Karpas-422 (cell line): ENCODE data around the gene UBL4A. TPM values are rescaled to one million over a fixed set of nuclear protein-coding genes. Genes with fewer than 3 reads are reported as not detected.

Source experiments
- DNase-seq: peaks from one replicate; pipeline ENCODE4 v3.0.0-alpha.2; 2015
- H2AFZ ChIP-seq: fragments of 200-600 bp; sonication (generic); 2 replicates; pipeline ENCODE4 v1.6.1; 2014; ENCODE audit warnings: antibody characterized with exemption, low read length, mixed read lengths
- H3K27ac ChIP-seq: fragments of 200-600 bp; sonication (generic); 2 replicates; pipeline ENCODE4 v1.5.1; 2014; ENCODE audit warnings: mild to moderate bottlenecking, low read length, moderate library complexity
- H3K27me3 ChIP-seq: fragments of 200-600 bp; sonication (generic); 2 replicates; pipeline ENCODE4 v1.6.1; 2014; ENCODE audit warnings: low read length, mixed read lengths
- H3K36me3 ChIP-seq: fragments of 200-600 bp; sonication (generic); 2 replicates; pipeline ENCODE4 v1.6.1; 2014; ENCODE audit warnings: low read length, mixed read lengths; ENCODE audit not compliant: insufficient read depth
- H3K4me1 ChIP-seq: fragments of 200-600 bp; sonication (generic); 2 replicates; pipeline ENCODE4 v1.6.1; 2014; ENCODE audit warnings: mild to moderate bottlenecking, low read length, mixed read lengths
- H3K4me2 ChIP-seq: fragments of 200-600 bp; sonication (generic); 2 replicates; pipeline ENCODE4 v1.6.1; 2014; ENCODE audit warnings: low read length, low read depth, mild to moderate bottlenecking; ENCODE audit not compliant: poor library complexity, severe bottlenecking
- H3K4me3 ChIP-seq: fragments of 200-600 bp; sonication (generic); 2 replicates; pipeline ENCODE4 v1.5.1; 2014; ENCODE audit warnings: mild to moderate bottlenecking, antibody characterized with exemption, low read length, mixed read lengths
- H3K79me2 ChIP-seq: fragments of 200-600 bp; sonication (generic); 2 replicates; pipeline ENCODE4 v1.6.1; 2014; ENCODE audit warnings: mild to moderate bottlenecking, low read length, mixed read lengths
- H3K9ac ChIP-seq: fragments of 200-600 bp; sonication (generic); 2 replicates; pipeline ENCODE4 v1.6.0; 2014; ENCODE audit warnings: low read length
- H3K9me2 ChIP-seq: fragments of 200-600 bp; sonication (generic), shearing (Covaris generic); replicated peaks from 2 replicates; pipeline ENCODE4 v1.6.0; 2014; ENCODE audit warnings: mild to moderate bottlenecking, low read length, moderate library complexity; ENCODE audit not compliant: insufficient read depth
- H3K9me3 ChIP-seq: fragments of 300-700, 200-600 bp; sonication (generic); 2 replicates; pipeline ENCODE4 v1.6.1; 2014; ENCODE audit warnings: low read length, mixed read lengths
- H4K20me1 ChIP-seq: fragments of 200-600 bp; sonication (generic); 2 replicates; pipeline ENCODE4 v1.6.1; 2014; ENCODE audit warnings: mild to moderate bottlenecking, antibody characterized with exemption, low read length, low read depth; ENCODE audit not compliant: insufficient read depth
- total RNA-seq: library from RNA; depleted of rRNA; stranded (reverse); fragments of >200 nt; shearing (Covaris generic); gene quantifications from 2 replicates; pipeline ENCODE4 v1.2.3, GENCODE V29; 2014; ENCODE audit warnings: low replicate concordance

The UBL4A gene
- total RNA-seq, 1 experiment from 2014 or later, result 30.4 TPM

DNA sequence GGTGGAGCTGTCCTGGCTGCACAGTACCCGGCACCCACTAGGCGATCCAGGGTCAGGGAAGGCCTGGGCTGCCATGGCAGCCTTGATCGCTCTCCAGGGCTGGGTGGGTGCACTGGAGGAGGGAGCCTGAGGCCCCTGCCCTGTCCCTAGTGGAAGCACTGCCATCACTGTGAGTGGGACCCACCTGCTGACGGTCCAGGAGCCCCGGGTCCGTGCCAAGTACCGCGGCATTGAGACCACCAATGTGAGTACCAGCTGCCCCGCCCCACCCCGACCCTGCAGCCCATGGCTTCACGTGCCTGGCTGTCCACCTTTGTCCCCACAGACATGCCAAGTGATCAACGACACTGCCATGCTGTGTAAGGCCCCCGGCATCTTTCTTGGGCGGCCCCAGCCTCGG, 19.5 kb downstream of the UBL4A start:
- no peak overlapping the region for H2AFZ ChIP-seq
- H3K36me3 ChIP-seq, result no peaks in the 10 kb centered on the region

DNA sequence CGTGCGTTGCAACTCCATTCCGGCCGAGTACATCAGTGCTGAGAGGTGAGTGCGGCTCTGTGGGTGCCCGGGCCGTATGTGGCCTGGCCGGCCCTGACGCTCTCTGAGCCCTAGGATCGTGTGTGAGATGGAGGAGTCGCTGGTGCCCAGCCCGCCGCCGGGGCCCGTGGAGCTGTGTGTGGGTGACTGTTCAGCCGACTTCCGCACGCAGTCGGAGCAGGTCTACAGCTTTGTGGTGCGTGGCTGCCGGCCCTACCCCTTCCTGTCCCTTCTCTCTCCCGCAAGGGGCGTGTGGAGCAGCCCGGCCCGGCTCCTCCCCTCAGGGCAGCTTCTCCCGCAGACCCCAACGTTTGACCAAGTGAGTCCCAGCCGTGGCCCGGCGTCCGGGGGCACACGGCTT, 20.4 kb downstream of the UBL4A start:
- Histone ChIP-seq H3K27ac (no peak overlapping the region), H3K4me2 (no peak overlapping the region), H3K4me1 (no peaks in the 10 kb centered on the region), H3K9me3 (no peaks in the 10 kb centered on the region), H3K9me2 (no peaks in the 10 kb centered on the region), H3K27me3 (no peaks in the 10 kb centered on the region), H2AFZ (no peak overlapping the region), H4K20me1 (no peaks in the 10 kb centered on the region), H3K79me2 (no peaks in the 10 kb centered on the region), H3K36me3 (no peaks in the 10 kb centered on the region), H3K4me3 (no peak overlapping the region), H3K9ac (no peak overlapping the region)
- DNase-seq, result no peak

More for the DNA sequence above, 19.5 kb downstream of the UBL4A start:
- Histone ChIP-seq H3K4me3 (no peak overlapping the region), H3K4me2 (no peak overlapping the region), H3K9ac (no peak overlapping the region), H3K9me3 (no peaks in the 10 kb centered on the region), H3K4me1 (no peaks in the 10 kb centered on the region), H3K27ac (no peak overlapping the region), H4K20me1 (no peaks in the 10 kb centered on the region), H3K9me2 (no peaks in the 10 kb centered on the region), H3K79me2 (no peaks in the 10 kb centered on the region), H3K27me3 (no peaks in the 10 kb centered on the region)
- DNase-seq, result no peak

DNA sequence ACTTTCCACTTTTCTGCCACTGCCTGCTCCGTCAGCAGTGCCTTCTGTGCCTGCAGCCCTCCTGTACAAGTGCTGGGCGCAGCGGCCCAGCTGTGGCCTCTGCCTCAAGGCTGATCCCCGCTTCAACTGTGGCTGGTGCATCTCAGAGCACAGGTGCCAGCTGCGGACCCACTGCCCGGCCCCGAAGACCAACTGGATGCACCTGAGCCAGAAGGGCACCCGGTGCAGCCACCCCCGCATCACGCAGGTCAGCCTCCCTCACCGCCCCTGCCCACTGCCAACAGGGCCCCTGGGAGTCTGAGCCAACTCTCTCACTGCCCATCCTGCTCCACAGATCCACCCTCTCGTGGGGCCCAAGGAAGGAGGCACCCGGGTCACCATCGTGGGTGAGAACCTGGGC, 20.8 kb downstream of the UBL4A start:
- H3K27me3 ChIP-seq, result no peaks in the 10 kb centered on the region
- H3K27ac ChIP-seq, result no peak overlapping the region
- no peaks in the 10 kb centered on the region for H4K20me1 ChIP-seq
- no peaks in the 10 kb centered on the region for H3K9me3 ChIP-seq
- H2AFZ ChIP-seq, result no peak overlapping the region
- no peak for DNase-seq
- no peak overlapping the region for H3K4me2 ChIP-seq
- no peaks in the 10 kb centered on the region for H3K79me2 ChIP-seq
- no peaks in the 10 kb centered on the region for H3K36me3 ChIP-seq
- H3K9ac ChIP-seq, result no peak overlapping the region
- H3K4me3 ChIP-seq, result no peak overlapping the region
- H3K9me2 ChIP-seq, result no peaks in the 10 kb centered on the region
- H3K4me1 ChIP-seq, result no peaks in the 10 kb centered on the region

DNA sequence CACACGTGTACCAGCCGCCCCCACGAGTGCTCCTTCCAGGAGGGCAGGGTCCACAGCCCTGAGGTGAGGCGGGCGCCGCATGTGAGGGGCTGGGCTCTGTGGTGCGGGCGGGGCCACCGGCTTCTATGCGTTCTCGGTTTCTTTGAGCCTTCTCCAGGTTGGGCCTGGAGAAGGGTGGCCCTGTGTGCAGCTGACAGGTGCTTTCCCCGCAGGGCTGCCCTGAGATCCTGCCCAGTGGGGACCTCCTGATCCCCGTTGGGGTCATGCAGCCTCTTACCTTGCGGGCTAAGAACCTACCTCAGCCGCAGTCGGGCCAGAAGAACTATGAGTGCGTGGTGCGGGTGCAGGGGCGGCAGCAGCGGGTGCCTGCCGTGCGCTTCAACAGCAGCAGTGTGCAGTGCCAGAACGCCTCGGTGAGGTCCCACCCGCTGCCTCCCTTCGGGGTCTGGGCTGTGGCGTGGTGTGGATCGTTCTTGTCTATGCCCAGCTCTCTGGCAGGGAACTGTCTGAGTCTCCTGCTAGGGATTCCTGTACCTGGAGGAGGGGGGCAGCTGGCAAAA, 21.5 kb downstream of the UBL4A start:
- Histone ChIP-seq H3K79me2 (no peaks in the 10 kb centered on the region), H2AFZ (no peak overlapping the region), H3K4me2 (no peak overlapping the region), H3K36me3 (no peaks in the 10 kb centered on the region), H3K9me2 (no peaks in the 10 kb centered on the region), H3K4me1 (no peaks in the 10 kb centered on the region), H3K9ac (no peak overlapping the region), H4K20me1 (no peaks in the 10 kb centered on the region), H3K27me3 (no peaks in the 10 kb centered on the region), H3K27ac (no peak overlapping the region), H3K9me3 (no peaks in the 10 kb centered on the region), H3K4me3 (no peak overlapping the region)
- no peak for DNase-seq

DNA sequence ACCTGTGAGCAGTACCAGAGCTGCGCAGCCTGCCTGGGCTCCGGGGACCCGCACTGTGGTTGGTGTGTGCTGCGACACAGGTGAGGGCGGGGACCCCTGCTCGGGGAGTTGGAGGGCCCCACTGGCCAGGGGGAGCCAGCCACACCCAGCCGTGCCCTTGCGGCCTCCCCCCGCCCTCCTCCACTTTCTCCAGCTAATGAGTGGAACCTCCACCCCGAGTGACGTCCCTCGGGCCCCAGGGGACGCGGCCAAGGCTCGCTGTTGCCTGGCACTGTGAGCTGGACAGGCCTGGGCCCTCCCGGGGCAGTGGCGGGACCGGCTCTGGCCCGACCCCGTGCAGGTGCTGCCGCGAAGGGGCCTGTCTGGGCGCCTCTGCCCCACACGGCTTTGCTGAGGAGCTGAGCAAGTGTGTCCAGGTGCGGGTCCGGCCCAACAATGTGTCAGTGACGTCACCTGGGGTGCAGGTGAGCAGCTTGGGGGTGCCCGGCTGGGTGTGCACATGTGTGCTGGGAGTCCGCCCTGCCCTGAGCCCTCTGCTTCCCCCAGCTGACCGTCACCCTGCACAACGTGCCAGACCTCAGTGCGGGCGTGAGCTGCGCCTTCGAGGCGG, 22.7 kb downstream of the UBL4A start:
- no peak for DNase-seq
- no peaks in the 10 kb centered on the region for H3K9me2 ChIP-seq
- no peaks in the 10 kb centered on the region for H3K9me3 ChIP-seq
- H3K79me2 ChIP-seq, result peaks cover 4% of the 10 kb centered on the region; the same call in 1 of the 2 replicates
- no peak overlapping the region for H3K9ac ChIP-seq
- no peaks in the 10 kb centered on the region for H3K27me3 ChIP-seq
- H2AFZ ChIP-seq, result no peak overlapping the region
- no peaks in the 10 kb centered on the region for H4K20me1 ChIP-seq
- no peaks in the 10 kb centered on the region for H3K36me3 ChIP-seq
- no peak overlapping the region for H3K4me3 ChIP-seq
- peaks cover 6% of the 10 kb centered on the region for H3K4me1 ChIP-seq
- no peak overlapping the region for H3K4me2 ChIP-seq
- H3K27ac ChIP-seq, result no peak overlapping the region

DNA sequence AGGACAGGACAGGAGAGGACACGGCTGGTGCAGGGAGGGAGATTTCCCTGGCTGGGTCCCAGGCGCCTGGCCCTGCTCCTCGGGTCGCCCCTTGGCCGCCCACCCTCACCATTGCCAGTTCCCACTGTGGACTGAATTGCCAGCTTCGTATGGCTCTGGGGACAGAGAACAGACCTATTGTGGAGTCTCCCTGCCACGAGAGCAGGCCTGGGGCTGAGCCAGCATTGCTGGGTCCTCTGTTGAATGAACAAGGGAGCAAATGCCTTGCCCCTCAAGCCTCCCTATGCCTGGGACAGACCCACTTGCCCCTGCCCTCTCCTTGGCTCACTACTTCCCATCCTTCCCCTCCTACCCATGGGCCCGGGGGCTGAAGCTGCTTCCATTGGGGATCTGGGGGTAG, 24.0 kb downstream of the UBL4A start:
- H3K4me3 ChIP-seq, result no peak overlapping the region
- no peaks in the 10 kb centered on the region for H3K27me3 ChIP-seq
- DNase-seq, result no peak
- H3K9ac ChIP-seq, result no peak overlapping the region
- H3K4me2 ChIP-seq, result no peak overlapping the region
- no peaks in the 10 kb centered on the region for H3K9me2 ChIP-seq
- no peak overlapping the region for H2AFZ ChIP-seq
- H3K27ac ChIP-seq, result no peak overlapping the region
- H3K4me1 ChIP-seq, result peaks cover 6% of the 10 kb centered on the region
- H3K36me3 ChIP-seq, result no peaks in the 10 kb centered on the region
- H3K9me3 ChIP-seq, result no peaks in the 10 kb centered on the region
- peaks cover 6% of the 10 kb centered on the region; the same call in 1 of the 2 replicates for H3K79me2 ChIP-seq
- no peaks in the 10 kb centered on the region for H4K20me1 ChIP-seq

DNA sequence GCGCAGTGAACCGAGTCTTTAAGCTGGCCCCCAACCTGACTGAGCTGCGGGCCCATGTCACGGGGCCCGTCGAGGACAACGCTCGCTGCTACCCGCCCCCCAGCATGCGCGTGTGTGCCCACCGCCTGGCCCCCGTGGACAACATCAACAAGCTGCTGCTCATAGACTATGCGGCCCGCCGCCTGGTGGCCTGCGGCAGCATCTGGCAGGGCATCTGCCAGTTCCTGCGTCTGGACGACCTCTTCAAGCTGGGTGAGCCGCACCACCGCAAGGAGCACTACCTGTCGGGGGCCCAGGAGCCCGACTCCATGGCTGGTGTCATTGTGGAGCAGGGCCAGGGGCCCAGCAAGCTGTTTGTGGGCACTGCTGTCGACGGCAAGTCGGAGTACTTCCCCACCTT, 26.1 kb downstream of the UBL4A start:
- no peak overlapping the region for H3K27ac ChIP-seq
- H3K36me3 ChIP-seq, result no peaks in the 10 kb centered on the region
- H3K4me1 ChIP-seq, result peaks cover 6% of the 10 kb centered on the region
- H3K9me2 ChIP-seq, result no peaks in the 10 kb centered on the region
- no peaks in the 10 kb centered on the region for H3K9me3 ChIP-seq
- DNase-seq, result no peak
- no peak overlapping the region for H2AFZ ChIP-seq
- H3K9ac ChIP-seq, result no peak overlapping the region
- H3K4me2 ChIP-seq, result no peak overlapping the region
- H3K79me2 ChIP-seq, result peaks cover 6% of the 10 kb centered on the region; the same call in 1 of the 2 replicates
- H3K4me3 ChIP-seq, result no peak overlapping the region
- no peaks in the 10 kb centered on the region for H3K27me3 ChIP-seq
- no peaks in the 10 kb centered on the region for H4K20me1 ChIP-seq

DNA sequence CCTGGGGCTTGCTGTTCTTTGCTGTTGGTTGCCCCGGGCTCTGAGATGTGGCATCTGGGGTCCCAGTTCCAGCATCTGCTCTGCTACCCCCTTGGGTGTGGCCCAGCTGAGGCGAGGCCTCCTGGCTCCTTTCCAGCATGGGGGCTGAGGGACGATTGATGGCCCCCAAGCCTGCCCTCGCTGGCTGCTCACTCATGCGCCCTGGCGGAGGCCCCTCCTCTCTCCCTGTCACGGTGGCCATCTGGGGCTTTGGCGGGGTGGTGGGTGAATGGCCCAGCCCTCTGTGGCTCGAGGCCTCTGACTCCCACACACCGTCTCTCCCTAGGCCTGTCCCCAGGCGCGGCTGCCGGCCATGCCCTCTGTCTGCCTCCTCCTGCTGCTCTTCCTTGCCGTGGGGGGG, 26.6 kb downstream of the UBL4A start:
- peak overlapping the region; percentile 74 for H3K9ac ChIP-seq
- DNase-seq, result no peak
- no peak overlapping the region for H3K27ac ChIP-seq
- H2AFZ ChIP-seq, result no peak overlapping the region
- peaks cover 6% of the 10 kb centered on the region for H3K4me1 ChIP-seq
- H3K9me2 ChIP-seq, result no peaks in the 10 kb centered on the region
- H3K4me3 ChIP-seq, result peak overlapping the region; percentile 81; the same call in 1 of the 2 replicates
- peaks cover 6% of the 10 kb centered on the region; the same call in 1 of the 2 replicates for H3K79me2 ChIP-seq
- H3K36me3 ChIP-seq, result no peaks in the 10 kb centered on the region
- no peaks in the 10 kb centered on the region for H3K27me3 ChIP-seq
- peak overlapping the region; percentile 80 for H3K4me2 ChIP-seq
- H4K20me1 ChIP-seq, result no peaks in the 10 kb centered on the region
- H3K9me3 ChIP-seq, result no peaks in the 10 kb centered on the region
